ENCODE results near the gene PDPN. TPM values are rescaled to one million over a fixed set of nuclear protein-coding genes. Genes with fewer than 3 reads are reported as not detected.
A peak's percentile ranks its signal among the peaks of the same experiment; 100 is the strongest.
"Not testable (repeated sequence)": the region's sequence is repeated elsewhere in the genome, so short reads cannot be mapped to it uniquely, and the experiment has no call there.

PDPN gene
- total and polyA plus RNA-seq, 4 donors = 13.3 to 46.9 (median 32.4) TPM

DNA sequence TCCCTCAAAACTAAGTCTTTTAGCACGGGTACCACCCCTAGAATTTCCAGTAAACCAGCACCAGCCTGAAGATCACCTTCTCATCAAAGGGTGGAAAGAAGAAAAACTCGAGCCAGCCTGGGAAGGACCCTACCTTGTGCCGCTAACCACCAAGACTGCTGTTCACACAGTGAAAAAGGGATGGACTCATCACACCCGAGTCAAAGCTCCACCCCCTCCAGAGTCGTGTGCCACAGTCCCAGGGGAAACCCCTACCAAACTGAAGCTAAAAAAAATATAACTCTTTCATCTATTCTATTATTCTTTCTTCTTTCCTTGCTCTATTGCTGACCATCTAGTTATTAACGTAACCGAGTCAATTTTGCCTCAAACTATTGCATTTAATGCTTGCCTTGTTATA lies 13.2 kb upstream of the PDPN start:
- not testable (repeated sequence) for H3K9me3 ChIP-seq (ENCODE audit: control insufficient read depth, insufficient read depth, low read length); DNase-seq (ENCODE audit: low read depth in 4 of 6, low spot score in 6 of 6); H3K27ac ChIP-seq (ENCODE audit: low read depth, low read length); H3K36me3 ChIP-seq (ENCODE audit: control insufficient read depth, insufficient read depth, low read length); H3K4me3 ChIP-seq (ENCODE audit: low read depth, low read length); H3K27me3 ChIP-seq (ENCODE audit: control insufficient read depth, insufficient read depth, low read length); H3K4me1 ChIP-seq (ENCODE audit: control insufficient read depth, insufficient read depth, low read length)
- WGBS (ENCODE audit: insufficient coverage) = 0% methylated on average over 1 of the region's 7 CpGs

DNA sequence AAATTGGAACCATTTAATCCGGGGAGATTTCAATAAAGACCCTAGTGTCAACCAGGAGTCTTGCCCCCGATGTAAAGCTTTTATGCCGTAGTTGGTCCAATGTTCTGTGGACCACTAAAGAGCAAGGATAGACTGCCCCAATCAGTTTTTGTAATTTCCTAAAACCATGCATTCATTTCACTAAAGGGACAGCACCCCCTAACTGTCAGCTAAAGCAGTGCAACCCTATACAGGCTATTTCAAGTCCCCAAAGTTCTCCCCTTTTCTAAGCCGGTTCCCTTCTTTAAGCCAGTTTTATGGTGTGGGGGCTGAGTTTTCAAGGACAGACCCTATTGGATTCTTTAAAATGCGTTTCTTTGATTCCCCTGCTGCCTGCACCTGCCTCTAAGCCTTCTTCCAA lies 12.7 kb upstream of the PDPN start:
- no peaks in the 10 kb centered on the region for H3K36me3 ChIP-seq (ENCODE audit: control insufficient read depth, insufficient read depth, low read length)
- DNase-seq (ENCODE audit: low read depth in 4 of 6, low spot score in 6 of 6) = no peak
- no peaks in the 10 kb centered on the region for H3K27me3 ChIP-seq (ENCODE audit: control insufficient read depth, insufficient read depth, low read length)
- H3K27ac ChIP-seq (ENCODE audit: low read depth, low read length) = no peak overlapping the region
- no peaks in the 10 kb centered on the region for H3K9me3 ChIP-seq (ENCODE audit: control insufficient read depth, insufficient read depth, low read length)
- no peaks in the 10 kb centered on the region for H3K4me1 ChIP-seq (ENCODE audit: control insufficient read depth, insufficient read depth, low read length)
- no peak overlapping the region for H3K4me3 ChIP-seq (ENCODE audit: low read depth, low read length)
- 69% methylated on average over 3 of the region's 5 CpGs for WGBS (ENCODE audit: insufficient coverage)

DNA sequence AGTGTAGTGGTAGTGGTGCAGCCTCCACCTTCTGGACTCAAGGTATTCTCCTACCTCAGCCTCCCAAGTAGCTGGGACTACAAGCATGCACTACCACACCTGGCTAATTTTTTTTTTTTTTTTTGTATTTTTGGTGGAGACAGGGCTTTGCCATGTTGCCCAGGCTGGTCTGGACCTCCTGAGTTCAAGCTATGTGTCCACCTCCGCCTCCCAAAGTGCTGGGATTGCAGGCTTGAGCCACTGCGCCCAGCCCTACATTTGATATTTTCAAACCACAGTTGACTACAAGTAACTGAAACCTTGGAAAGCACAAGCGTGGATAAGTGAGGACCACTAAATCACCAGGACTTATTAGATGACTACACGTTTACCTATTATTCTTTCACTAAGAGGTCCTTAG lies 10.0 kb upstream of the PDPN start:
- no peak for DNase-seq (ENCODE audit: low read depth in 4 of 6, low spot score in 6 of 6)
- Histone ChIP-seq H3K4me1 (ENCODE audit: control insufficient read depth, insufficient read depth, low read length) (no peaks in the 10 kb centered on the region), H3K9me3 (ENCODE audit: control insufficient read depth, insufficient read depth, low read length) (no peaks in the 10 kb centered on the region), H3K36me3 (ENCODE audit: control insufficient read depth, insufficient read depth, low read length) (no peaks in the 10 kb centered on the region), H3K4me3 (ENCODE audit: low read depth, low read length) (no peak overlapping the region), H3K27me3 (ENCODE audit: control insufficient read depth, insufficient read depth, low read length) (no peaks in the 10 kb centered on the region), H3K27ac (ENCODE audit: low read depth, low read length) (no peak overlapping the region)
- WGBS (ENCODE audit: insufficient coverage) = no CpG with 5 or more reads among the region's 4 CpGs

DNA sequence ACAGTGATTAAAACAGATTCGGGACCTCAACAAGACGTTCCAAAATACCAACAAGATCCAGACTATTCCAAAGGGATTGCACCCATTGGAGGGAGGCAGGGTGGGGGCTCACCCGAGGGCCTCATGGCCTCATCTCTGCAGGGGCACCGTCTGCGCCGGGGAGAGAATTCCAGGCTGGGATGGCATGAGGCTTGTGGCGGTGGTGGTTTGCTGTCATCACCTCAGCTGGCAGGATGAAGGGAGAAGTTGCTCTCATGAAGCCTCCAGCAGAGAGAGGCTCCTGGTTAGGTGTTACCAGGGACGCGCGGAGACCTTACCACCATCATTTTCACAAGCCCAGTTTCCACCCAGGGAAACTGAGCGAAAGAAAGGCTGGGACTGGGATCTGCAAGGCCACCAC lies 6.7 kb upstream of the PDPN start:
- Histone ChIP-seq H3K27ac (ENCODE audit: low read depth, low read length) (no peak overlapping the region), H3K4me1 (ENCODE audit: control insufficient read depth, insufficient read depth, low read length) (no peaks in the 10 kb centered on the region)

DNA sequence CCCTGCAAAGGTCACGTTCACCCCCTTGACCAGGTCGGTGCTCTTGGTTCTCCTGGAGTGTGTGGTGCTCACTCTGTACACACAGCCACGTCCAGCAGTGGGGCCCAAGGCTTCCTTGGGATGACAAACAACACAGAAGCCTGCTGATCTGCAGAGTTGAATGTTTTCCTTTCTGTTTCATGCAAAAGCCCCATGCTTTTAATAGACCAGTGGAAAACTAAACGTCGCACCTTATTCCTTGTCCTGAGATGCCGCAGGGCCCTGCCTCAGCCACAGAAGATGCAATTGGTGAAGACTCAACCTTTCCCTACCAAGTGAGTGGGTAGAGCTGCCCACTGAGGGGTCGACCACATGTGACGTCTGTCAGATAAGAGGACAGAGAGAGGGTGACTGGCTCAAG lies 5.8 kb upstream of the PDPN start:
- no peak overlapping the region for H3K27ac ChIP-seq (ENCODE audit: low read depth, low read length)
- H3K36me3 ChIP-seq (ENCODE audit: control insufficient read depth, insufficient read depth, low read length) = no peaks in the 10 kb centered on the region
- DNase-seq (ENCODE audit: low read depth in 4 of 6, low spot score in 6 of 6) = no peak
- no peaks in the 10 kb centered on the region for H3K9me3 ChIP-seq (ENCODE audit: control insufficient read depth, insufficient read depth, low read length)
- H3K4me3 ChIP-seq (ENCODE audit: low read depth, low read length) = no peak overlapping the region
- peaks cover 12% of the 10 kb centered on the region for H3K27me3 ChIP-seq (ENCODE audit: control insufficient read depth, insufficient read depth, low read length)
- peaks cover under 1% of the 10 kb centered on the region for H3K4me1 ChIP-seq (ENCODE audit: control insufficient read depth, insufficient read depth, low read length)
- 98% methylated on average over 6 of the region's 8 CpGs for WGBS (ENCODE audit: insufficient coverage)

More for the DNA sequence above, 6.7 kb upstream of the PDPN start:
- no peak for DNase-seq (ENCODE audit: low read depth in 4 of 6, low spot score in 6 of 6)
- Histone ChIP-seq H3K36me3 (ENCODE audit: control insufficient read depth, insufficient read depth, low read length) (no peaks in the 10 kb centered on the region), H3K27me3 (ENCODE audit: control insufficient read depth, insufficient read depth, low read length) (peaks cover 3% of the 10 kb centered on the region), H3K4me3 (ENCODE audit: low read depth, low read length) (no peak overlapping the region), H3K9me3 (ENCODE audit: control insufficient read depth, insufficient read depth, low read length) (no peaks in the 10 kb centered on the region)
- WGBS (ENCODE audit: insufficient coverage) = 90% methylated on average over 8 of the region's 11 CpGs

DNA sequence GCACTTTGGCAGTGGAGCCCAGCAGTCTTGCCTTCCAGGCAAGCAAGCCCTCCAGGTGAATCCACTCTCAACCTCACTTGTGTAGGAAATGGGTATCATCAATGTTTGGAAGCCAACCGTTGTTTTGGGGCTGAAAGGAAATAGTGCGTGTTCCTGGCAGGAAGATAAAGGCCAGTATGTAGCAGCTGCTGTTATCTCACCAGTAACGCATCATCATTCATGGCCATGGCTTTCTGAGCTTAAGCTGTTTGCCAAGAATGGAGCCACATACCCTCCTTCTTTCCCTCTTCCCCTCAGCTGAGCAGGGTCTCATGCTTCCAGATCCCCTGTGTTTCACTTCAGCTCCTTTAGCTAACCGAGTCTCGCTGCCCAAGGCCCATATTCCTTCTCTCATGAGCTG lies 2.2 kb upstream of the PDPN start:
- DNase-seq (ENCODE audit: low read depth in 4 of 6, low spot score in 6 of 6) = no peak
- peaks cover 26% of the 10 kb centered on the region for H3K4me1 ChIP-seq (ENCODE audit: control insufficient read depth, insufficient read depth, low read length)
- H3K4me3 ChIP-seq (ENCODE audit: low read depth, low read length) = no peak overlapping the region
- no peak overlapping the region for H3K27ac ChIP-seq (ENCODE audit: low read depth, low read length)
- peaks cover 22% of the 10 kb centered on the region for H3K27me3 ChIP-seq (ENCODE audit: control insufficient read depth, insufficient read depth, low read length)
- no peaks in the 10 kb centered on the region for H3K9me3 ChIP-seq (ENCODE audit: control insufficient read depth, insufficient read depth, low read length)
- 96% methylated on average over 5 of the region's 5 CpGs for WGBS (ENCODE audit: insufficient coverage)
- no peaks in the 10 kb centered on the region for H3K36me3 ChIP-seq (ENCODE audit: control insufficient read depth, insufficient read depth, low read length)

DNA sequence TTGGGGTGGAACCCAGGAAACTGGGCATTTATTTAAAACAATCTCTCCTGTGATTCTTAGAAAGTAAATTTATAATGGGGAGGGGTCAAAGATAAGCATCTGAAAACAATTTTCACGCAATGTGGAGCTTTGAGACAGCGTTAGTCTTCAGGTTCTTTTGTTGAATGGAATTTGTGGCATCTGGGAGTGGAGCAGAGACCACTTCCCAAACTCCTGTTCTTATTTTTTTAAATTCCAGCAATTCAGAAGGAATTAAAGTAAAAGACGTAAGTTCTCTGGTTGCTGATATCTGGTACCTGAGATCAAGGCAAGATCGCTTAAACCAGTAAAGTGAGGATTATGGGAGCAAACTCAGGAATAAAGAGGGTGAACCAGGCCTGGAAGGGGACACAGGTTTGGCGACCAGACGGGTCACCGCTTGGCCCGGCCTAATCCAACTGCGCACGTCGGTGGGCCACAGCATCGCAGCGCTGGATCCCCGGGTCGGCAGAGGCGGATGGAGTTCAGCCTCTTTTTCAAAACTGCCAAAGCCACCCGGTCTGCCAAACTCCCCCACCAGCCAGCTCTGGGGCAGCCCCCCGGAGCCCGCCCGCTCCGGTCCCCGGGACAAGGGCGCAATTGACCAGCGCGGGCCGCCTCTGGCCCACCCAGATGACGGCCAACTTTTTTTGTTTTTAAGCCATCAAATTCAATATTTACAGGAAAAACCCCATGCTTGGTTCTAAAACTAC lies 754 bp upstream of the PDPN start:
- no peak overlapping the region for H3K27ac ChIP-seq (ENCODE audit: low read depth, low read length)
- no peaks in the 10 kb centered on the region for H3K36me3 ChIP-seq (ENCODE audit: control insufficient read depth, insufficient read depth, low read length)
- 32% methylated on average over 26 of the region's 27 CpGs for WGBS (ENCODE audit: insufficient coverage)
- H3K9me3 ChIP-seq (ENCODE audit: control insufficient read depth, insufficient read depth, low read length) = no peaks in the 10 kb centered on the region
- no peak overlapping the region for H3K4me3 ChIP-seq (ENCODE audit: low read depth, low read length)
- DNase-seq (ENCODE audit: low read depth in 4 of 6, low spot score in 6 of 6) = peak in 1 of 6 donors; percentile 36
- H3K27me3 ChIP-seq (ENCODE audit: control insufficient read depth, insufficient read depth, low read length) = peaks cover 22% of the 10 kb centered on the region
- H3K4me1 ChIP-seq (ENCODE audit: control insufficient read depth, insufficient read depth, low read length) = peaks cover 26% of the 10 kb centered on the region

DNA sequence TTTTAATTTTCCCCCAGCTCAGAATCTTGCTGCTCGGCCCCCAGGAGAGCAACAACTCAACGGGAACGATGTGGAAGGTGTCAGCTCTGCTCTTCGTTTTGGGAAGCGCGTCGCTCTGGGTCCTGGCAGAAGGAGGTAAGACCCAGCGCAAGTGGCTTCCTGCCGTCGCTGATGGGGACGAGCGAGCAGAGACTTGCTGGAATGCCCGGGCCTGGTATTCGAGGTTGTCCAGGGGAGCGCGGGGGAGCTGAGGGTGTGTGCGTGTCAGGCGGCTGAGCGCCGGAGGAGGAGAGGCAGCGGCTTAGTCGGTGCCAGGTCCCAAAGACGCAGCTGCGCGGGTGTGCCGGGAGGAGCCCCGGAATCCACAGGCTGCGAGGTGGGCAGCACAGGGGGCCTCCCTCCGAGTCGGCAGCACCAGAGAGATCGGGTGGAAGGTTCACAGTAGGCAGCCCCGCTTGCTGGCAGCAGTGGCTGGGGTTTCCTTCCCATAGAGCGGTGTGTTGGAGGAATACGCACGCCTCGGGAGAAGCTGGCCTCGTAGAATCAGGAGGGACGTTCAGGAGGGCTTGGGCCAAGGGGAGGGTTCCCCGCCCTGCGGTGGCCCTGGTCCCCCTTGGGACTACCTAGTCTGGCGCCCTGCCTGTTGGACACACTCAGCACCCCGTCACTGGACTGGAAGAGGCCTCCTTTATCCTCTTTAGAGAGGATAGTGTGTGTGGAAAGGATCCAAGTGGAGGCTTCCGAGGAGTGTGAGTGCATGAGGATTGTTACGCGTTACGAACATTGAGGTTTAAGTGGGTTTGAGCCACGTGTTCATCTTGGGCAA lies 547 bp downstream of the PDPN start:
- DNase-seq (ENCODE audit: low read depth in 4 of 6, low spot score in 6 of 6) = peak in 2 of 6 donors; percentile 69 to 75
- 5% methylated on average over 40 of the region's 47 CpGs for WGBS (ENCODE audit: insufficient coverage)
- Histone ChIP-seq H3K4me3 (ENCODE audit: low read depth, low read length) (peak overlapping the region; percentile 46), H3K4me1 (ENCODE audit: control insufficient read depth, insufficient read depth, low read length) (peaks cover 26% of the 10 kb centered on the region), H3K27ac (ENCODE audit: low read depth, low read length) (peak overlapping the region; percentile 61), H3K9me3 (ENCODE audit: control insufficient read depth, insufficient read depth, low read length) (no peaks in the 10 kb centered on the region), H3K27me3 (ENCODE audit: control insufficient read depth, insufficient read depth, low read length) (peaks cover 22% of the 10 kb centered on the region), H3K36me3 (ENCODE audit: control insufficient read depth, insufficient read depth, low read length) (no peaks in the 10 kb centered on the region)

DNA sequence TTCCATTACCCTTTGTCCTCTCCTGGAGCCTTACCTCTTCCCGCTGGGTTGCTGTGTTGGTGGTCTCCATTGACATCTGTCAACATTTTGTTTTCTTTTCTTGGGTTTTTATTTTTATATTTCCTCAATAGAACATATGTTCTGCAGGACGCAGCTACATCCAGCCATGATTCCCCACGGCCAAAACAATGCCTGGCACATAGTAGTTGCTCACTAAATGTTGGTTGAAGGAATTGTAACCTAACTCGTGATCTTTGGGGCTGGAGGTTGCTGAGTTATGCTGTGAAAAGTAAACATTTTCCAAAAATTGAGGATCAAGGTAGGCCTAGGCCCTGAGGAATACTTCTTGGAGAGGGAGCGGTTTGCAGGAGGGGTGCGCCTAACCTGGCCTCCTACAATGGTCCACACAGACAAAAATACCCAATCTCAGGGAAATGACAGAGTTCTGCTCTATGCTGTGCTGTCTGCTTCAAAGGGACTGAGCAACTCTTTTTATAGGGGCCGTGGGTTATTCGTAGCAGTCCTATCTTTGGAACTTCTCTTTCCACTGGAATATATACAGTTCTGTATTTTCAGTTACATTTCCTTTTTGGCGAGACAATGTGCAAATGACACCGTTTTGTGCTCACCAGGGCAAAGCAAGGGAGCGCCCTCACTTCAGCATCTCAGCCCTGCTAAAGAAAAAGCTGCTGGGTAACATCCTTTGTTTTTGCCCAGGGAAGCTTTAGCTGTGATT lies 1.4 kb downstream of the PDPN start:
- H3K27me3 ChIP-seq (ENCODE audit: control insufficient read depth, insufficient read depth, low read length) = peaks cover 22% of the 10 kb centered on the region

More for the DNA sequence above, 1.4 kb downstream of the PDPN start:
- no peak for DNase-seq (ENCODE audit: low read depth in 4 of 6, low spot score in 6 of 6)
- Histone ChIP-seq H3K36me3 (ENCODE audit: control insufficient read depth, insufficient read depth, low read length) (no peaks in the 10 kb centered on the region), H3K4me1 (ENCODE audit: control insufficient read depth, insufficient read depth, low read length) (peaks cover 26% of the 10 kb centered on the region), H3K9me3 (ENCODE audit: control insufficient read depth, insufficient read depth, low read length) (no peaks in the 10 kb centered on the region), H3K4me3 (ENCODE audit: low read depth, low read length) (no peak overlapping the region), H3K27ac (ENCODE audit: low read depth, low read length) (peak overlapping the region; percentile 7)
- 42% methylated on average over 6 of the region's 11 CpGs for WGBS (ENCODE audit: insufficient coverage)

All from spinal cord (tissue), 10 donors.